GM18873 (cell line): ENCODE results near the gene CPPED1.
A peak's percentile ranks its signal among the peaks of the same experiment; 100 is the strongest.
"Not testable (repeated sequence)": the region's sequence is repeated elsewhere in the genome, so short reads cannot be mapped to it uniquely, and the experiment has no call there.

Source experiments
- ATAC-seq: cut with Tn5 transposase; IDR thresholded peaks from one replicate; pipeline ENCODE4 v1.9.1; 2021; ENCODE audit warnings: mild to moderate bottlenecking, moderate library complexity, moderate number of reproducible peaks; ENCODE audit not compliant: unreplicated experiment, low FRiP score

The CPPED1 gene

GRCh38 chr16:12803203-12804093, at the start of gene CPPED1:
Gene CPPED1, minus strand, starts transcription at chr16:12803887. Its CDS starts 111 bp downstream, at chr16:12803776.
- ATAC-seq, result peak; percentile 81

- ATAC-seq, result no peak
These were observed 46.5 kb upstream of the CPPED1 start for GRCh38 chr16:12850186-12850585.

GRCh38 chr16:12846592-12846991, 42.9 kb upstream of the CPPED1 start:
- no peak for ATAC-seq

GRCh38 chr16:12845282-12845681, 41.6 kb upstream of the CPPED1 start:
- ATAC-seq, result no peak

- ATAC-seq, result no peak
These were observed 34.1 kb upstream of the CPPED1 start for GRCh38 chr16:12837756-12838155.

- no peak for ATAC-seq
These were observed 33.6 kb upstream of the CPPED1 start for GRCh38 chr16:12837291-12837690.

- no peak for ATAC-seq
These were observed 30.2 kb upstream of the CPPED1 start for GRCh38 chr16:12833926-12834325.

GRCh38 chr16:12829096-12829888, 25.6 kb upstream of the CPPED1 start:
- ATAC-seq, result no peak

GRCh38 chr16:12828206-12828605, 24.5 kb upstream of the CPPED1 start:
- ATAC-seq, result no peak

- no peak for ATAC-seq
These were observed 22.9 kb upstream of the CPPED1 start for GRCh38 chr16:12826559-12826958.

GRCh38 chr16:12819126-12820117, 15.7 kb upstream of the CPPED1 start:
- no peak for ATAC-seq

- ATAC-seq, result no peak
These were observed 14.6 kb upstream of the CPPED1 start for GRCh38 chr16:12818326-12818725.

GRCh38 chr16:12816791-12817214, 13.1 kb upstream of the CPPED1 start:
- not testable (repeated sequence) for ATAC-seq

- no peak for ATAC-seq
These were observed 11.7 kb upstream of the CPPED1 start for GRCh38 chr16:12815361-12815760.

GRCh38 chr16:12813734-12814133, 10.0 kb upstream of the CPPED1 start:
- ATAC-seq, result not testable (repeated sequence)

- ATAC-seq, result not testable (repeated sequence)
These were observed 9.6 kb upstream of the CPPED1 start for GRCh38 chr16:12813321-12813720.

- no peak for ATAC-seq
These were observed 8.0 kb upstream of the CPPED1 start for GRCh38 chr16:12811441-12812383.

GRCh38 chr16:12805066-12805465, 1.4 kb upstream of the CPPED1 start:
- no peak for ATAC-seq

- ATAC-seq, result no peak
These were observed 708 bp upstream of the CPPED1 start for GRCh38 chr16:12804395-12804794.
